Measurements from ENCODE around the gene MAGI2.

Gene MAGI2

DNA sequence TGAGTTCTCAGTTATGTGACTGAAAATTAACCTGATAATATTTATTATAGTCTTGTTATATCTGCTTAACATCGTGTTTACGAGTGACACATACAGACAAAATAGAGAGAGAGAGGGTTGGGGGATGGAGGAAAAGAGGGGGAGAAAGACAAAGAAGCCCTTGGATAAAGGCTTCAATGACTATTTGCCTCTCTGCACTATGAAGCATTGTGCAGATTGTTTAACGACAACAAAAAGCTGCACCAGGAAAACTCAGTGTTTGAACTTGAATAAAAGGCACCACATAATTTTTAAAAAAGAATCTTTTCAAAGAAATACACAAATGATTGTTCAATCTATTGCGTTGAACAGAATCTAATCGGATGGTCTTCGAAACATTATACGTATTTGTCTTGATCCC is 27.8 kb downstream of the MAGI2 start:
- Histone ChIP-seq H3K4me1 (ENCODE audit: control insufficient read depth, low read length) (no peaks in the 10 kb centered on the region), H3K4me3 (ENCODE audit: low read length) (no peak overlapping the region)

GRCh38 chr7:79421751-79422150 is 31.7 kb downstream of the MAGI2 start:
- Histone ChIP-seq H4K20me1 (ENCODE audit: control insufficient read depth, insufficient read depth, low read depth, low read length) (no peaks in the 10 kb centered on the region), H3K79me2 (ENCODE audit: control insufficient read depth, low read length) (no peaks in the 10 kb centered on the region), H3K36me3 (ENCODE audit: control insufficient read depth, low read length) (no peaks in the 10 kb centered on the region), H3K27me3 (ENCODE audit: control insufficient read depth, low read length) (no peaks in the 10 kb centered on the region), H3K4me3 (ENCODE audit: low read length) (no peak overlapping the region), H3K9me3 (ENCODE audit: control insufficient read depth, insufficient read depth, low read length) (no peaks in the 10 kb centered on the region), H3K27ac (ENCODE audit: low read depth, low read length) (no peak overlapping the region), H3F3A (ENCODE audit: control insufficient read depth, insufficient read depth) (no peaks in the 10 kb centered on the region), H3K4me2 (ENCODE audit: low read length) (no peak overlapping the region), H3K4me1 (ENCODE audit: control insufficient read depth, low read length) (no peaks in the 10 kb centered on the region), H3K9me2 (replicated peaks; ENCODE audit: control insufficient read depth, low read length) (no peaks in the 10 kb centered on the region)
- TF ChIP-seq EZH2phosphoT487 (IDR thresholded peaks at IDR 0.05; ENCODE audit: borderline replicate concordance, low read length): no peak
- TF ChIP-seq, protein P1, sequence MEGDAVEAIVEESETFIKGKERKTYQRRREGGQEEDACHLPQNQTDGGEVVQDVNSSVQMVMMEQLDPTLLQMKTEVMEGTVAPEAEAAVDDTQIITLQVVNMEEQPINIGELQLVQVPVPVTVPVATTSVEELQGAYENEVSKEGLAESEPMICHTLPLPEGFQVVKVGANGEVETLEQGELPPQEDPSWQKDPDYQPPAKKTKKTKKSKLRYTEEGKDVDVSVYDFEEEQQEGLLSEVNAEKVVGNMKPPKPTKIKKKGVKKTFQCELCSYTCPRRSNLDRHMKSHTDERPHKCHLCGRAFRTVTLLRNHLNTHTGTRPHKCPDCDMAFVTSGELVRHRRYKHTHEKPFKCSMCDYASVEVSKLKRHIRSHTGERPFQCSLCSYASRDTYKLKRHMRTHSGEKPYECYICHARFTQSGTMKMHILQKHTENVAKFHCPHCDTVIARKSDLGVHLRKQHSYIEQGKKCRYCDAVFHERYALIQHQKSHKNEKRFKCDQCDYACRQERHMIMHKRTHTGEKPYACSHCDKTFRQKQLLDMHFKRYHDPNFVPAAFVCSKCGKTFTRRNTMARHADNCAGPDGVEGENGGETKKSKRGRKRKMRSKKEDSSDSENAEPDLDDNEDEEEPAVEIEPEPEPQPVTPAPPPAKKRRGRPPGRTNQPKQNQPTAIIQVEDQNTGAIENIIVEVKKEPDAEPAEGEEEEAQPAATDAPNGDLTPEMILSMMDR (IDR thresholded peaks at IDR 0.05; ENCODE audit: low read depth, low read length, poor library complexity, severe bottlenecking): no peak

More for the DNA sequence above, 27.8 kb downstream of the MAGI2 start:
- H3K4me2 ChIP-seq (ENCODE audit: low read length): no peak overlapping the region
- H4K20me1 ChIP-seq (ENCODE audit: control insufficient read depth, insufficient read depth, low read depth, low read length): no peaks in the 10 kb centered on the region
- no peak for TF ChIP-seq EZH2phosphoT487 (IDR thresholded peaks at IDR 0.05; ENCODE audit: borderline replicate concordance, low read length)
- TF ChIP-seq, protein P1 (IDR thresholded peaks at IDR 0.05; ENCODE audit: low read depth, low read length, poor library complexity, severe bottlenecking): no peak
- H3K9me3 ChIP-seq (ENCODE audit: control insufficient read depth, insufficient read depth, low read length): no peaks in the 10 kb centered on the region
- H3K36me3 ChIP-seq (ENCODE audit: control insufficient read depth, low read length): no peaks in the 10 kb centered on the region
- no peaks in the 10 kb centered on the region for H3K9me2 ChIP-seq (replicated peaks; ENCODE audit: control insufficient read depth, low read length)
- H3K27me3 ChIP-seq (ENCODE audit: control insufficient read depth, low read length): no peaks in the 10 kb centered on the region
- no peaks in the 10 kb centered on the region for H3F3A ChIP-seq (ENCODE audit: control insufficient read depth, insufficient read depth)
- H3K79me2 ChIP-seq (ENCODE audit: control insufficient read depth, low read length): no peaks in the 10 kb centered on the region
- no peak overlapping the region for H3K27ac ChIP-seq (ENCODE audit: low read depth, low read length)

DNA sequence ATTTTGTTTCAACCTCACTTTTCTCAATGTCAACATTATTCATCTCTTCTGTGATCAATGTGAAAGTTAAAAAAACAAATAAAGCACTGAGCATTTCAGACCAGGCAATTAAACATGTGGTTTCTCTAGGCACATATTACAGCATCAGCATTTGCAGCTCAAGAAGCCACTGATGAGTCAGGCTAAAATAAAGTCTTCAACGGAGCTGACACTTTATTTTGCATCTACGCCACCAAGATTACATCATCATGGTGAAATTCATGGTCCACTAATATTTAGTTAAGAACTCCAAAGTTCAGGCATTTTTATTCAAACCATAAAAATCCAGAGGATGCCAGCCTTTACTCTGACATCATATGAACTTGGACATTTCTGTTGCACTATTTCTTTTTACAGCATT is 33.0 kb downstream of the MAGI2 start:
- Histone ChIP-seq H4K20me1 (ENCODE audit: control insufficient read depth, insufficient read depth, low read depth, low read length) (no peaks in the 10 kb centered on the region), H3K4me3 (ENCODE audit: low read length) (no peak overlapping the region), H3K36me3 (ENCODE audit: control insufficient read depth, low read length) (no peaks in the 10 kb centered on the region), H3K79me2 (ENCODE audit: control insufficient read depth, low read length) (no peaks in the 10 kb centered on the region), H3K9me3 (ENCODE audit: control insufficient read depth, insufficient read depth, low read length) (no peaks in the 10 kb centered on the region), H3F3A (ENCODE audit: control insufficient read depth, insufficient read depth) (no peaks in the 10 kb centered on the region), H3K27me3 (ENCODE audit: control insufficient read depth, low read length) (no peaks in the 10 kb centered on the region), H3K27ac (ENCODE audit: low read depth, low read length) (no peak overlapping the region), H3K4me2 (ENCODE audit: low read length) (no peak overlapping the region), H3K9me2 (replicated peaks; ENCODE audit: control insufficient read depth, low read length) (no peaks in the 10 kb centered on the region), H3K4me1 (ENCODE audit: control insufficient read depth, low read length) (no peaks in the 10 kb centered on the region)
- TF ChIP-seq, protein P1 (IDR thresholded peaks at IDR 0.05; ENCODE audit: low read depth, low read length, poor library complexity, severe bottlenecking): no peak
- TF ChIP-seq EZH2phosphoT487 (IDR thresholded peaks at IDR 0.05; ENCODE audit: borderline replicate concordance, low read length): no peak

DNA sequence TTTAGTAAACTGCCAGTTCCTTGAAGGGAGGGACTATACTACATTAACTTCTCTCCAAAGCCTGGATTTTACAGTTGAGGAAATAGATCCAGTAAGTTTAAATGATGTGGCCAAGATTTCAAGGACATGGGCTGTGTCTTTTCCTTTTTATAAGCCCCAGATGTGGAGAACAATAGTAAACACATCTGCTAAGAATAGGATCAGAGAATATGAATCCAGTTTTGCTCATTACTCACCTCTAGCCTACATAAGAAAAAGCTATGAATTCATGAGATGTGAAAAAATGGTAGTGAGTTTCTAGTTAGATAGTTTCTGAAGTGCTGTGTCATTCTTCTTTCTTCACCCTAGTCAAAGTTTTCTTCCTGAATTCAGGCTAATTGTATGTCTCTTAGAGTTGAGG is 38.6 kb downstream of the MAGI2 start:
- H3K4me1 ChIP-seq (ENCODE audit: control insufficient read depth, low read length): no peaks in the 10 kb centered on the region
- TF ChIP-seq, protein P1 (IDR thresholded peaks at IDR 0.05; ENCODE audit: low read depth, low read length, poor library complexity, severe bottlenecking): no peak
- H3K4me2 ChIP-seq (ENCODE audit: low read length): no peak overlapping the region
- H3K36me3 ChIP-seq (ENCODE audit: control insufficient read depth, low read length): no peaks in the 10 kb centered on the region
- no peak overlapping the region for H3K27ac ChIP-seq (ENCODE audit: low read depth, low read length)
- H3K79me2 ChIP-seq (ENCODE audit: control insufficient read depth, low read length): no peaks in the 10 kb centered on the region
- H3K9me2 ChIP-seq (replicated peaks; ENCODE audit: control insufficient read depth, low read length): no peaks in the 10 kb centered on the region
- no peaks in the 10 kb centered on the region for H3K27me3 ChIP-seq (ENCODE audit: control insufficient read depth, low read length)
- no peaks in the 10 kb centered on the region for H3F3A ChIP-seq (ENCODE audit: control insufficient read depth, insufficient read depth)
- H3K4me3 ChIP-seq (ENCODE audit: low read length): no peak overlapping the region
- no peaks in the 10 kb centered on the region for H3K9me3 ChIP-seq (ENCODE audit: control insufficient read depth, insufficient read depth, low read length)
- H4K20me1 ChIP-seq (ENCODE audit: control insufficient read depth, insufficient read depth, low read depth, low read length): no peaks in the 10 kb centered on the region
